Measurements from ENCODE around the gene KCNC1.

KCNC1 gene

GRCh38 chr11:17760102-17761029 is 25.8 kb downstream of the KCNC1 start:
- FAIRE-seq = no peak

DNA sequence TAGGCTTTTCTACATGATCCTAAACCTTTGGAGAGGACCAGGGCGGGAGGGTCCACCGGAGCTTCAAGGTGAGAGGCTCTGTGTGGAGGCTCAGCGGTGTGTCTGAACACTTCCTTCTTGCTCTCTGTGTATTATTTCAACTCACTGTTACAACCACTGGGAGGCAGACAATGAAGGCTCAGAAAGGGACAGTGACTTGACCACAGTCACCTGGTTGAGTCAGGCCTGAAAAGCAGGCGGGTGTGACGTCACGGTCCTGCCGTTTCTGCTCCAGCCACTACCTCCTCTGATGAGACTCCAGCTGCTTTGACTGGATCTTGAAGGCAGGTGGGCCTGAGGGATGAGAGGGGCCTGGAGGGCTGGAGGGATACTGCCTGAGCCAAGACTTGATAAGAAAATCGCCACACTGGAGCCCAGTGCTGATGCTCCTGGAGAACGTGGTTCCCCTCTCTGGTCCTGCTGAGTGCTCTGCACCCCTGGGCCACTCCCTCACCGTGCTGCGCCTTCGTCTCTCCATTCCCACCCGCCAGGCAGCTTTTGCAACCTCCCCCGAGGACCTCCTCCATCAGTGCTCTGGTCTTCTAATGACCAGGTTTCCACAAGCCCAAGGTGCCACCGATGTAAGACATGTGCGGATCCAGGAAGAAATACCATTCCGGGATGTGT is 27.9 kb downstream of the KCNC1 start:
- FAIRE-seq = no peak

DNA sequence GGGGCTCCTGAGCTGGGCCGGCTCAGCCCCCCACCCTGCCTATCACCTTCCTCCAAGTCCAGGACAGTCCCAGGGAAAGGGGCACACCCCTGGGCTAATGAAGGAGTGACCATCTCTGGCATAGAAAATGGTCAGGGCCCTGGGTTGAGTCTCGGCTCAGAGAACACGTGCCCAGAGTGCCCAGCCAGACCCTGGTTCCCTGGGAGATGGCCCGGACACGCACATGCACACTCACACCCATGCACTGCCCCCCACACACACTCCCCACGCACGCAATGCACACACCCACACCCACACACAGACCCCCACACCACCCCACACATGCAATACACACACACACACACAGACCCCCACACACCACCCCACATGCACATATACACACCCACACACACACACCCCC is 28.7 kb downstream of the KCNC1 start:
- FAIRE-seq = no peak

- no peak for FAIRE-seq
These were observed 29.1 kb downstream of the KCNC1 start for GRCh38 chr11:17763703-17764102.

DNA sequence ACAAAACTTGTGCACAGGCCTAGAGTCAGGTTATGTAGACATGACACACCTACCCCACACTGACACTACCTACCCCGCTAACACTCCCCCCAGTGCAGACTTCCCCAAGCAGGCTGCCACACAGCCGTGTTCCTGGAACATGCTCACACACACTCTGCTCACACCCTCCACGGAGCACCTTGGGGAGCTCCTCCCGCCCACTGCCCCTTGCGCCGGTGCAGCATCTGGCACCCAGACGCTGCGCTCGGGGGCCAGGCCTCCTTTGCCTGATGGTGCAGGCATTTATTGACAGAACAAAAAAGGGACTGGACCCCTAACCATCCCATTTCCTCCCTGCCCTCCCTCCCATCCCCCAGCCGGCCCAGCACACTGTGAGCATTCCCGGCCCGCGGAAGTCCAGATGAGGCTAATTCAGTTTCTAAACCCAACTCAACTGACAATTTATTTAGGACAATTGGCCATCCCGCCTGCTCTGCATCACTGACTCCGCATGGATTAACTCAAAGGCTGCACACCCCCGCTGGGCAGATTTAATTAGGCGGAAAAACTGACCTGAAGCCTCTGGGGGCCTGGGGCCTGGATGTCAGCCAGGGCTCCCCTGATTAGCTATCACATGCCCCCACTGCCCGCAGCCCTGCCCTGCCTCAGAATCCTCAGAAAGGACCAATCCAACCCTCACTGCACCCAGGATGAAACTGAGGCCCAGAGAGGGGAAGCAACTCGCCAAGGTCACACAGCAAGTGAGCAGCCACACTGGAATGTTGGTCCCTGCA is 30.1 kb downstream of the KCNC1 start:
- FAIRE-seq = no peak

GRCh38 chr11:17765356-17766072 is 30.9 kb downstream of the KCNC1 start:
- no peak for FAIRE-seq

GRCh38 chr11:17766073-17766359 is 31.4 kb downstream of the KCNC1 start:
- FAIRE-seq = no peak

DNA sequence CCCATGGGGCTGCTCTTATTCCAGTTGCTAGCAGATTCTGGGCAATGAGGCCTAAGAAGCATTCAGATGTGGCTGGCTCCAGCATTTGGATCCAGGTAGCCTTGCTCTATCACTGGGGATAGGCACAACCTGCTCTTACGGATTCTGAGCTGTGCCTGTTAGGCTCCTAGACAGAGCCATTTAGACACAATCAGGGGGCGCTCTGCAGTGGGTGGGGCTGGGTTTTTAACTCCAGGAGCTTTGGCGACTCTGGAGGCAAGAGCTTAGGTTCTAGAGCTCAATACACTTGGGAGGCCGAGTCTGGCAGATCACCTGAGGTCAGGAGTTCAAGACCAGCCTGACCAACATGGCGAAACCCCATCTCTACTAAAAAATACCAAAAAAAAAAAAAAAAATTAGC is 32.0 kb downstream of the KCNC1 start:
- FAIRE-seq = no peak

DNA sequence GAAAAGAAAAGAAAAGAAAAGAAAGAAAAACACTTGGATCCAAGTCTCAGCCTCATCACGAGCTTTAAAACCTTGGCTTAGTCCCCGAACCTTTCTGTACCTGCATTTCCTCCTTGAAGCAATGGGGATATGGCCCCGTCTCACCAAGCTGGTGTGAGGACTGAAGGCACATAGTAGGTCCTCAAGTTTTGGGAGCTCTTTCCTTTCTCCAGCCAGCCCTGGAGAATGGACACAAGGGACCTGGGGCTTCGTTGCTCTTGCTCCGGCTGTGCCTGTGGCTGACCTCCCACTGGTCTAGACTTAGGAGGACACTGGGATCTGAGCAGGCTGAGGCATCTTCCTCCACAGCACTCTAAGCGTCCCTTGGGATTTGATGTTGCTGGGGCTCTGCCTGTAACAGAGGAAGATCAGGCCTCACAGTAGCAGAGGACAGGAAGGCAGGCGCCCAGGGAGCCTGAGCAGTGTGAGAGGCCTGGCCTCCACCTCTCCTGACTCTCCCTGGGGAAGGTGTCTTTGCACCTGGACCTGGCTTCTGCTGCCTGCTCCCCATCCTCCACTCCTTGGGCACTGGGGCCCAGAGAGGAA is 32.8 kb downstream of the KCNC1 start:
- FAIRE-seq = no peak

- FAIRE-seq = no peak
These were observed 33.3 kb downstream of the KCNC1 start for GRCh38 chr11:17767914-17768313.

GRCh38 chr11:17768547-17768946 is 34.0 kb downstream of the KCNC1 start:
- FAIRE-seq = no peak

DNA sequence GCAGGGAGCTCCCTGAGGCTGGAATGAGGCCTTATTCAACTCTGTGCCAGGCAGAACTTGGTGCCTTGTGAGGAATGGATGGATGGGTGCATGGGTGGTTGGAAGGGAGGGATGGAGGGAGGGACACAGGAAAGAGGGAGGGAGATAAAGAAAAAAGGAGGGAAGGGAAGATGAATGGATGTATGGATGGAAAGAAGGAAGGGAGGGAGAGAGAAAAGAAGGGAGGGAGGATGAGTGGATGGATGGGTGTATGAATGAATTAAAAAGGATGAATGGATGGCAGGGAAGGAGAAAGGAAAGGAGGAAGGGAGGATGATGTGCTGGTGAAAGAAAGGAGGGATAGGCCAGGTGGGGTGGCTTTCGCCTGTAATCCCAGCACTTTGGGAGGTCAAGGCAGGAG is 34.6 kb downstream of the KCNC1 start:
- no peak for FAIRE-seq

- no peak for FAIRE-seq
These were observed 35.6 kb downstream of the KCNC1 start for GRCh38 chr11:17770048-17770652.

- no peak for FAIRE-seq
These were observed 36.3 kb downstream of the KCNC1 start for GRCh38 chr11:17770917-17771316.

DNA sequence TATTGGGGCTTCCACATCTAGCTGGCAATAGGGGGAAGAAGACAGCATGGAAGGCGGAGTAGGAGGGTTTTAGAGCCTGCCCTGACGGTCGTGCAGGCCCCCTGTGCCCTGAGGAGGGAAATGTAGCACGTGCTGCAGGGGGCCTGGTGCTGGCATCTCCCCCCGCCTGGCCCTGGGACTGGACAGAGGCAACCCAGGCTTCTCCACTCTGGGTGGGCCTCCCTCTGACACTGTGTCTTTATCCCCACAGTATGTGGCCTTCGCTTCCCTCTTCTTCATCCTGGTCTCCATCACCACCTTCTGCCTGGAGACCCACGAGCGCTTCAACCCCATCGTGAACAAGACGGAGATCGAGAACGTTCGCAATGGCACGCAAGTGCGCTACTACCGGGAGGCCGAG is 36.8 kb downstream of the KCNC1 start:
- FAIRE-seq = no peak

GRCh38 chr11:17771841-17772401 is 37.3 kb downstream of the KCNC1 start:
- FAIRE-seq = no peak

DNA sequence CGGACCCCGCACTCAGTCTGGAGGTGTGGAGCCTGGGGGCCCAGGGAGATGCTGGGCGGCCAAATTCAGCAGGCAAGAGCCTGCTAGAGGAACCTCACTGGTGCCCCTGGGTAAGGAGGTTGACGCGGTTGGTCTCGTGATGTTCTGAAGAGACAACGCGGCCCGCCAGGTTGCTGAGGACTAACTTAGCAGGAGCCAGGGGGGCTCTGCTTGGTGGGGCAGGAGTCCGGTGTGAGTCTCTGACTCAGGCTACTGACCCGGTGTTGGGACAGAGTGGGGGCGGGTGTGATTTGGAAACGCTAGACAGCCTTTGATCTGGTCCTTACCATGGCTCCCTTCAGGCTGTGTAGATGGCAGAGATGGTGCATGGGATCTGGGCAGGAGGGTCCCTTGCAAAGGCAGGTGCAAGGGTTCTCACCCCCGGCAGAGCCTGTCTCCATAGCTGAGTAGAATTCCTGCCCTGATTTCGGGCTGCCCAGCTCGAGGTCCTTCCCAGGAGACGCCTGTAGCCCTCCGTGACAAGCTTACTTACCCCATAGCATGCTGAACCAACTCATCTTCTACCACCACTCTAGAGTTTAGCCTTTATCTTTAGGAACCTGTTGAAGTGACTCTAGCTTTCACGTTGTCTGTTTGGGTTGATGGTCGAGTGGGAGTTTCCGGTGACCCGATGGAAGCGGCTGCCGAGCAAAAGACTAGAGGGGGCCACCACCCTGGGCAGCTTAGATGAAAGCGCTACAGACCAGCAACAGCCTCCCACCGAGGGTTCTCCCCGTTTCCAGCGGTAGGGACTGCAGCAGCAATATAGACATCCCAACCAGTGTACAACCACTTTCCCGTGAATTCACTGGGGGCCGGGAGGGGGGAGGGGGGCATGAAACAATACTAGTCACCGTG is 38.4 kb downstream of the KCNC1 start:
- FAIRE-seq = no peak

- FAIRE-seq = no peak
These were observed 39.1 kb downstream of the KCNC1 start for GRCh38 chr11:17773674-17774073.

GRCh38 chr11:17774232-17775034 is 39.9 kb downstream of the KCNC1 start:
- FAIRE-seq = no peak

- FAIRE-seq = no peak
These were observed 40.4 kb downstream of the KCNC1 start for GRCh38 chr11:17775035-17775348.

All from islet of Langerhans (tissue), 1 donor.